Nephron (organoid): ENCODE data around the gene TBC1D24.

Experiments used
- H3K27ac Mint-ChIP-seq, 3 experiments: 2 replicates each; pipeline ENCODE4 v1.8.0; 2020; ENCODE audit warnings: mixed read lengths in 3 of 3, mild to moderate bottlenecking in 2 of 3, moderate library complexity in 1 of 3
- H3K27me3 Mint-ChIP-seq: 2 replicates; pipeline ENCODE4 v1.8.0; 2021; ENCODE audit warnings: low read depth, mild to moderate bottlenecking, moderate library complexity, mixed read lengths
- H3K36me3 Mint-ChIP-seq: 2 replicates; pipeline ENCODE4 v1.8.0; 2020; ENCODE audit warnings: low read depth, mixed read lengths
- H3K4me1 Mint-ChIP-seq: 2 replicates; pipeline ENCODE4 v1.8.0; 2020; ENCODE audit warnings: mixed read lengths
- H3K4me3 Mint-ChIP-seq, 3 experiments: 2 replicates each; pipeline ENCODE4 v1.8.0; 2020; ENCODE audit warnings: mild to moderate bottlenecking in 3 of 3, mixed read lengths in 3 of 3, moderate library complexity in 2 of 3
- H3K9me3 Mint-ChIP-seq: 2 replicates; pipeline ENCODE4 v1.8.0; 2020; ENCODE audit warnings: mixed read lengths
- TF ChIP-seq, protein P1 (sequence below), 3 experiments: fragments of 200-600 bp; sonication (generic); IDR thresholded peaks; one replicate each; pipeline ENCODE4 v1.5.0; 2021; ENCODE audit warnings: antibody characterized with exemption in 3 of 3; ENCODE audit not compliant: unreplicated experiment in 3 of 3

The TBC1D24 gene

DNA sequence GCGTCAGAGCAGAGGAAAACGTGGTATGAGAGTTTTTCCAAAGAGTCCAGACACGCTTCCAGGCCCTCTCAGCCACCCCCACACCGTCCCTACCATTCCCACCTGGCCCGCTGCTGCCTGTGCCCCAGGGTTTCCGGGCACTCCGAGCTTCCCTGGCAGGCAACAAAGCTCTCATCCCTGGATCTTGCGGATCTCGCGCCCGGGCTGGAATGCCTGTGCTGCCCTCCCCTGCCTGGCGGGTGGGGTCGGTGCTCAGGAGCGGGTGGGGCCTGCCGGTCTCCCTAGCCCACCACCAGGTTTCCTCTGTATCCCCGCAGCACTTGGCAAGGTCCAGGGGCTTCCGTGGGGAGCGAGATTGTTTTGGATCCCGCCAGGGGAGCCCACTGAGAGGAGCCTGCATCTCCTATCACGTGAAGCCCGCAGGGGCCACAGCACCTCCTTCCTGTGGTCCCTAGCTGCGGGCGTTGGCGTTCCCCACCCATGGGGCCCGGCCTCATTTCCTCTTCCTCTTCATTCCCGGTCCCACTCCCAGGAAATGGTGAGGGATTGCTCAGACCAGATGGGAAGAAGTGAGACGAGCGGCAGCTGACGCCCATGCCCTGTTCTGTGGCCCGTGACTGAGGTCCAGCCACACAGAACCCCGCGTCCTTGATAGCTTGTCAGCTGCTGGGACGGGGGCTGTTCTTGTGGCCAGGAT is 11.0 kb downstream of the TBC1D24 start:
- H3K9me3 Mint-ChIP-seq, result no peaks in the 10 kb centered on the region
- no peaks in the 10 kb centered on the region for H3K36me3 Mint-ChIP-seq
- H3K27me3 Mint-ChIP-seq, result no peaks in the 10 kb centered on the region
- TF ChIP-seq, protein P1, sequence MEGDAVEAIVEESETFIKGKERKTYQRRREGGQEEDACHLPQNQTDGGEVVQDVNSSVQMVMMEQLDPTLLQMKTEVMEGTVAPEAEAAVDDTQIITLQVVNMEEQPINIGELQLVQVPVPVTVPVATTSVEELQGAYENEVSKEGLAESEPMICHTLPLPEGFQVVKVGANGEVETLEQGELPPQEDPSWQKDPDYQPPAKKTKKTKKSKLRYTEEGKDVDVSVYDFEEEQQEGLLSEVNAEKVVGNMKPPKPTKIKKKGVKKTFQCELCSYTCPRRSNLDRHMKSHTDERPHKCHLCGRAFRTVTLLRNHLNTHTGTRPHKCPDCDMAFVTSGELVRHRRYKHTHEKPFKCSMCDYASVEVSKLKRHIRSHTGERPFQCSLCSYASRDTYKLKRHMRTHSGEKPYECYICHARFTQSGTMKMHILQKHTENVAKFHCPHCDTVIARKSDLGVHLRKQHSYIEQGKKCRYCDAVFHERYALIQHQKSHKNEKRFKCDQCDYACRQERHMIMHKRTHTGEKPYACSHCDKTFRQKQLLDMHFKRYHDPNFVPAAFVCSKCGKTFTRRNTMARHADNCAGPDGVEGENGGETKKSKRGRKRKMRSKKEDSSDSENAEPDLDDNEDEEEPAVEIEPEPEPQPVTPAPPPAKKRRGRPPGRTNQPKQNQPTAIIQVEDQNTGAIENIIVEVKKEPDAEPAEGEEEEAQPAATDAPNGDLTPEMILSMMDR (IDR thresholded peaks at IDR 0.05; ENCODE audit: unreplicated experiment in 3 of 3), result no peak
- H3K4me3 Mint-ChIP-seq, result no peak overlapping the region
- no peak overlapping the region for H3K27ac Mint-ChIP-seq
- peaks cover 62% of the 10 kb centered on the region for H3K4me1 Mint-ChIP-seq

DNA sequence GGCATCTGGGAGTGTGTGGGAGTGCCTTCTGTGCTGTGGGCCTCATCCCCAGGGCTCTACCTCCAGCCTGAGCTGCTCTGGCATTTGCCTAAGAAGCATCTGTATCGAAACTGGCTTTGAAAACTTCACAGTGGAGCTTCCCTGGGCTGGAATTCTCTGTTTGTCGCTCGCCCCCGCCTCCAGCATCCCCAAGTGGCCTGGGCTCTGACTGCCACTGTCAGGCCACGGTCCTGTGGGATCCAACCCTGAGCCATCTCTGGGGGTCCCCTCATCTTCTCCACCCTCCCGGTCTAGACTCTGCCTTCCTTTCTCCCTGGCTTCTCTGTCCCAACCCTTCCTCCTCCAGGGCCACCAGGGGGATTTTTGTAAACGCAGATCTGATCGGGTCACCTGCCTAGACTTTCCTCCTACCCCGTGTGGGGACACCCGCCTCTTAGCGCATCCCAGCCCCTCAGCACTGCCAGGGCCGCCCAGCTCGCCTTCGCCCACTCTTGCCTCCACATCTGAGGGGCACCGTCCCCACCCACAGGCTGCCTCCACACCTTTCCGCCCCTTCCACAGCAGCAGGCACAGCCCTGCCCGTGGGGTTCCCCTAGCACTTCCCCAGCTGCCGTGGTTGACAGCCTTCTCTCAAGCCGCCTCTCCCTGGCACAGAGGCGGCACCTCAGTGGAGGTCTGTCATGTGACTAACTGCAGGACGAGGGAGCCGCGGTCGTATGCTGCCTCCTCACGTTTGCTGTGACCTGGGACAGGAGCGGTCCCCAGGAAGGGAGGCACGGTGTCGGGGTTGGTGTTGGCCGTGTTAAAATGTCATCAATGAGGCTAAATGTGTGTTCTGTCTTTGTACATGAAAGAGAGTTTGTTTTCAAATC is 12.0 kb downstream of the TBC1D24 start:
- Mint-ChIP-seq H3K36me3 (no peaks in the 10 kb centered on the region), H3K27ac (peak overlapping the region; percentile 89 to 96 (median 93)), H3K27me3 (no peaks in the 10 kb centered on the region), H3K4me3 (peak overlapping the region; percentile 28 to 48 (median 42)), H3K9me3 (no peaks in the 10 kb centered on the region), H3K4me1 (peaks cover 57% of the 10 kb centered on the region)
- TF ChIP-seq, protein P1 (IDR thresholded peaks at IDR 0.05; ENCODE audit: unreplicated experiment in 3 of 3), result peak in 2 of 3 experiments; percentile 11 to 29

DNA sequence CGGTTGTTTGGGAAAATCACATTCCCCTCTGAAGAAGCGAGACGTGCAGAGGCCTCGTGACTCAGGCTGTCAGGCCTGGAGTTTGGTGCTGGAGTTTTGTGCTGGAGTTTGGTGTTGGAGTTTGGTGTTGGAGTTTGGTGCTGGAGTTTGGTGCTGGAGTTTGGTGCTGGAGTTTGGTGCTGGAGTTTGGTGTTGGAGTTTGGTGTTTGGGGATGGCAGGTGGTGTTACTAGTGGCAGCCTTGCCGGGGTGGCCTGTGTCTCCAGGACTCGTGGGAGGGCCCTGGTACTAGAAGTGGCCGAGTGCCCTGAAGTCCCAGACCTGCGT is 12.6 kb downstream of the TBC1D24 start:
- H3K4me1 Mint-ChIP-seq, result peaks cover 51% of the 10 kb centered on the region

DNA sequence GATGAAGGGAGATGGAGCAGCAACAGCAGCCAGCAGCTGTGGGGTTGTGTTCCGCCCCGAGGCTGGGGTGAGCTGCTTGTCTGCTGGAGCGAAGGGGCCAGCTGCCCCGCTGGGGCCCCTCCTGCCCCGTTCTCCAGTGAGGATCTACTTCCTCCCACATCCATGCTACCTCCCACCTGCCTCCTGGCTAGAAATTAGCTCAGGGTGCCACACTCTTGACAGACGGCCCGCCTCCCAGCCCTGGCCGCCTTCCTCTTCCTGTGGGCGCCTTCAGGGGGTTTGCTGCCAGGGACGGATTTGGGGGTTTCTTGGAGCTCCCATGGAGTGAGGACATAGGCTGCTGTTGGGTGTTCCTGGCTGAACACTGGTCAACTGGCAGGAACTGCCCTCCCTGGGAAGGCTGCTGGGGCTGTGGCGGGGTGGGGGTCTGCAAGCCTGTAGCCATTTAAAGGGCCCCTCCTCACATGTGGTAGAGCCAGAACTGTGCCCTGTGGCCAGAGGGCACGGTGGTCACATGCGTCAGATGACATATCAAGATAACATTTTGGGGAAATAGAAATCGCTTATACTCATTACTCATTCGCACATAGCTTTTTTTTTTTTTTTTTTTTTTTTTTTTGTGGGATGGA is 13.1 kb downstream of the TBC1D24 start:
- Mint-ChIP-seq H3K4me3 (no peak overlapping the region), H3K27me3 (no peaks in the 10 kb centered on the region), H3K27ac (peak overlapping the region; percentile 90 to 96 (median 93)), H3K9me3 (no peaks in the 10 kb centered on the region), H3K36me3 (no peaks in the 10 kb centered on the region), H3K4me1 (peaks cover 46% of the 10 kb centered on the region)
- TF ChIP-seq, protein P1 (IDR thresholded peaks at IDR 0.05; ENCODE audit: unreplicated experiment in 3 of 3), result no peak

More for the DNA sequence above, 12.6 kb downstream of the TBC1D24 start:
- peak overlapping the region; percentile 28 to 48 (median 42) for H3K4me3 Mint-ChIP-seq
- TF ChIP-seq, protein P1 (IDR thresholded peaks at IDR 0.05; ENCODE audit: unreplicated experiment in 3 of 3), result no peak
- peak overlapping the region; percentile 89 to 96 (median 93) for H3K27ac Mint-ChIP-seq
- no peaks in the 10 kb centered on the region for H3K27me3 Mint-ChIP-seq
- H3K9me3 Mint-ChIP-seq, result no peaks in the 10 kb centered on the region
- H3K36me3 Mint-ChIP-seq, result no peaks in the 10 kb centered on the region

DNA sequence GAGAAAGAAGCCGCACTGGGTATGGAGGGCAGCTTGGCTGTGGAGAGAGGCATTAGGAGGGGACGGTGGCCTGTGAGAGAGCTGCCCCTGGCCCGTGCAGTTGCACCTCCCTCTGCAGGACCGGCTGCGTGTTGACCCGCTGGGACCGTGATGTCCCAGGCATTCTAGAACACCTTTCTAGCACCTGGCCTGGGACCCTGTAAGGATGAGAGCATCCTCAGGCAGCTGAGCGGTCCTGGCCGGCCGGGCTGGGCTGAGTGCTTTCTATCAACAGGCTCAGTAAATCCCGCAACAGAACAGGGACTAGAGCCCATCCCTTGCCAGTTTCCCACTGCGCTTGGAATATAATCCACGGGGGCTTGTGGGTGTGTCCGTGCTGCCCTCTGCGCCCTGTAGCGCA is 14.7 kb downstream of the TBC1D24 start:
- peaks cover 30% of the 10 kb centered on the region for H3K4me1 Mint-ChIP-seq
- H3K27ac Mint-ChIP-seq, result peak overlapping the region in 2 of 3 experiments; percentile 48 to 90

More for the DNA sequence above, 14.7 kb downstream of the TBC1D24 start:
- Mint-ChIP-seq H3K27me3 (no peaks in the 10 kb centered on the region), H3K9me3 (no peaks in the 10 kb centered on the region), H3K36me3 (no peaks in the 10 kb centered on the region), H3K4me3 (no peak overlapping the region)
- TF ChIP-seq, protein P1 (IDR thresholded peaks at IDR 0.05; ENCODE audit: unreplicated experiment in 3 of 3), result no peak
